GM19239 (cell line): ENCODE results near the gene OCA2.
"Not testable (repeated sequence)": the region's sequence is repeated elsewhere in the genome, so short reads cannot be mapped to it uniquely, and the experiment has no call there.

Experiments
- DNase-seq: peaks from one replicate; pipeline ENCODE4 v3.0.0; 2011; ENCODE audit warnings: low spot score; ENCODE audit not compliant: insufficient read length
- FAIRE-seq: peaks from 2 replicates; lab custom pipeline; 2011; peaks lifted over from hg19 to GRCh38; lab: Jason Lieb, UNC

OCA2 gene

DNA sequence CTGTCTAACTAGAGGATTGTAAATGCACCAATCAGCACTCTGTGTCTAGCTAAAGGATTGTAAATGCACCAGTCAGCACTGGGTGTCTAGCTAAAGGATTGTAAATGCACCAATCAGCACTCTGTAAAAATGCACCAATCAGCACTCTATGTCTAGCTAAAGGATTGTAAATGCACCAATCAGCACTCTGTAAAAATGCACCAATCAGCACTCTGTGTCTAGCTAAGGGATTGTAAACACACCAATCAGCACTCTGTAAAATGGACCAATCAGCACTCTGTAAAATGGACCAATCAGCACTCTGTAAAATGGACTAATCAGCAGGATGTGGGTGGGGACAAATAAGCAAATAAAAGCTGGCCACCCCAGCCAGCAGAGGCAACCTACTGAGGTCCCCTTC lies 331.7 kb downstream of the OCA2 start:
- not testable (repeated sequence) for DNase-seq, FAIRE-seq

DNA sequence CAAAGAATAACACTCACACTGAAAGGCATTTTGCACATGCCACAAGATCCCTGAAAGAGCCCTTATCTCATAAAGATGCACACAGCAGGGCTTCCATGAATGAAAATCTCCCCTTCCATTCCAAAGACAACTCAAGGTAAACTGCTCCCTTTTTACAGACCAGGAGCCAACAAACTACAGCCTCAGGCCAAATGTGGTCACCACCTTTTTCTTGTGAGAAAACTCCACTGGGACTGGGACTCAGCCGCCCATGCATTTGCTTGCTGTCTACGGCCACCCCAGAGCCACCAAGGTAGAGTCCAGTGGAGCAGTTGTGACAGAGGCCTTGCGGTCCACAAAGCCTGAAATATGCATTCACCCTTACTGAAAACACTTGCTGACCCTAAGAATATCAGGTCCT lies 334.8 kb downstream of the OCA2 start:
- DNase-seq: no peak
- no peak for FAIRE-seq

DNA sequence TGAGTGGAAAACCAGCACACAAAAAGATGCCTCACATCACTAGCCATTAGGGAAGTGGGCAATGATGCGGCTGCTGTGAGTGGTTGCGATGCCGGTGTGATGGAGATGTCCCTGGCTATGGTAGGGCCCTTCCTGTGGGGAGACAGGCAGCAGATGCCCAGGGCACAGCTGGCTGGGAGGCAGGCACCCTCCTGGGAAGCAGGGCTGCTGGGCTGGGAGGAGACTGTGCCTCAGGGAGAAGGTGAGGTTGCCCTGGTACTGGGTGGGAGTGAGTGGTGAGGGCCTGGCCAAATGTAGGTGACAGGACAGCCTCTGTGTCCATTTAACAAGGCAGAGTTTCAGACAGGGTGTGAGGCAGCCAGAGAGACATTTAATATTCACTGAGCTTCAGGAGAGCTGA lies 335.6 kb downstream of the OCA2 start:
- DNase-seq (no peak), FAIRE-seq (no peak)

DNA sequence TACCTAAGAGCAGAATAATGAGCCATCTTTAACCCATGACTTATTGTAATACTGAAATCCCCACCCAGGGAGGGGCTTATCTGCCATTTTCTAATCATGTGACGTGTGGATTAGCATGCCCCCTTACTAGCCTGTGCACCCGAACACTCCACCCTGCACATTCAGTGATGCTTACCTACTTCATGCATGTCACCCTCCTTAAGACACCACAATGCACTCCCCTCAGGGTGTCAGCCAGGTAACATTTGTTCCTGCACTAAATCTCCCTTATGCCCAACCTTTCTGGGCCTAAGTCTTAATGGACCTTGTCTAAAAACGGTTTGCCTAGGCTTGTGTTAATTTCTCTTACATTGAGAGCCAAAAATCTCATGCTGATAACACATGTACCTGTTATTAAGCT lies 336.6 kb downstream of the OCA2 start:
- DNase-seq: no peak
- FAIRE-seq: no peak

DNA sequence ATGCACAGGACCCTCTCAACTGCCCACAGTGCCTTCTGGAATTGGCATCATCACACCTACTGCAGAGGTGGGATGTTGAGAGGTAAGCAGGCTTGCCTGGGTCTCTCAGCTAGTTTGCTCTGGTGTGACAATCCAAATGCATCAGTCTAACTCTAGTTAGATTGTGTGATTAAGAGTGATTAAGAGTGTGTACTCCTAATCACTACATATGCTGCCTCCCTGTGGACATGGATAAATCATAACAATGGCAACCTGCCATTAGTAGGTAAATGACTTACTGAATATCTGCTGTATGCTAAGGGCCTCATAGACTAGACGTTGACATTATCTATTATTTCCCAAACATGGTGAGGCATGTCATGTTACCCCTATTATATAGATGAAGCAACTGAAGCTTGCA lies 342.1 kb downstream of the OCA2 start:
- FAIRE-seq (no peak), DNase-seq (no peak)

DNA sequence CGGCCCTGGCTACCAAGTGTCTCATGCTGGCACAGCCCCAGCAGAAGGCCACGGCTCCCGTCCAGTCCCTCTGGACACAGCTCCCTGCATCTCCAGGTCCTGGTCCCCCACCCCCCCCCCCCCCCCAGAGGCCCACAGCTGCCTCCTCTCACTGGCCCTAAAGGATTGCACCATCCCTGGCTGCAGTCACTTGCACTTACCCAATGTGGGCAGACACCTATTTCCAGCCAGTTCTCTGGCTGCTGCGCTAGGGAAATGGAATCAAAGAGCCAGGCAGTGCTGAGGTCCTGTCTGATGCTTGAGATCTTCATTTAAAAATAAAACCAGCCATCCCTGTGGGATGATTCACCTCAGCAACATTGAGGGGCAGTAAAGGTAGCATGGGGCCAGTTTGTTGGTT lies 346.4 kb downstream of the OCA2 start:
- DNase-seq (no peak), FAIRE-seq (no peak)

DNA sequence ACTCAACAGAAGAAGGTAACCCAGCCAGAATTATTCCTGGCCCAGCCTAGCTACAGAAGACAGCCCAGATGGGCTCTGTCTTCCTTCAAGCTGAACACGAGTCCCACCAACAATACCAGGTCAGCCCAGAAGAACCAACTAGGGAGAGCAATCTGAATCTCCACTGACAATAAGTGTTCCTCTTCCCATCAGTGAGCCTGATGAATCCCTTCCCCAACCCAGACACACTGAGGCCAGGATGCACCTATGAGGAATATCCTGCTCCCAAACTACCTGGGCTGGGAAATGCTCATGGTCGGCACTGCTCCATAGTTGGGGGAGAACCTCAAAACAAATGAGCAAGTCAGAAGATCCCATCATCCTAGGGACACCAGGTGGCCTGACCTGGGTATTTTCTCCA lies 351.1 kb downstream of the OCA2 start:
- DNase-seq (no peak), FAIRE-seq (no peak)

DNA sequence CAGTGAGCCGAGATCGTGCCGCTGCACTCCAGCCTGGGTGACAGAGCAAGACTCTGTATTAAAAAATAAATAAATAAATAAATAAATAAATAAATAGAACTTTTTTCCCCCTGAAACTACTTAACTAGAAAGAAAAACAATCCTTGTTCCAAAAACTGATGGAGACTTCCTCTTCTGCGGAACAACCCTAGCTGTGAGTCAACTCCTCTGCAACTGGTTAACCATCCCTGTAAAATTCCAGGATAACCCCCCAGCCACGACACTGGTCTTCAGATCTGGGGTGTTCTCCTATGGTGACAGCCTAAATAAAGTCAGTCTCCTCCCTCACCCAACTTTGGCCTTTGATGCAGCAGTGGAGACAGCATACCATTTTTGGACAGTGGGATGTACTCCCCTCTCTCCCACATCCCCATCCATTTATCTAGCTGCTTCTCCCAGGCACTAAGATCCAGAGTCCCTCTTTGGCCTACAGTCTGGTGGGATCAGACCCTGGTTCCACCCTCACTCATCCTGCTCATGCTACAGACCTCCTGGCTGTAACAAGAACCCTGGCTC lies 352.6 kb downstream of the OCA2 start:
- no peak for DNase-seq

DNA sequence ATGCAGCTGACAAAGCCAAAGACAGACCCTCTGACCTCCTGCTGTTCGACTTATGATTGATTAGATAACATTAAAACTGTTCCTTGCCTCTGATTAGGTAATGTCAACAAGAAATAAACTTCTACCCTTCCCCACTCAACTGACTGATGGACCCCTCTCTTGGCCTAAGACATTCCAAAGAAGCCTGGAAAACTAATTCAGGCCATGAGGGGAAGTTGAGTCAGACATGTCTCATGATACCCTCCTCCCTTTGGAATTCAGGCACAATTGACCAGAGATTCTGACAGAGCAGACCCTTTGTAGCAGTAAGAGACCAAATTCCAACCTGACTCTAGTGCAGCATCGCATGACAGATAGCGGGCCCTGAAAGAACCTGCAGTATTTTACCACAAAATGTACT lies 354.5 kb downstream of the OCA2 start:
- no peak for FAIRE-seq

More for the DNA sequence above, 352.6 kb downstream of the OCA2 start:
- no peak for FAIRE-seq

DNA sequence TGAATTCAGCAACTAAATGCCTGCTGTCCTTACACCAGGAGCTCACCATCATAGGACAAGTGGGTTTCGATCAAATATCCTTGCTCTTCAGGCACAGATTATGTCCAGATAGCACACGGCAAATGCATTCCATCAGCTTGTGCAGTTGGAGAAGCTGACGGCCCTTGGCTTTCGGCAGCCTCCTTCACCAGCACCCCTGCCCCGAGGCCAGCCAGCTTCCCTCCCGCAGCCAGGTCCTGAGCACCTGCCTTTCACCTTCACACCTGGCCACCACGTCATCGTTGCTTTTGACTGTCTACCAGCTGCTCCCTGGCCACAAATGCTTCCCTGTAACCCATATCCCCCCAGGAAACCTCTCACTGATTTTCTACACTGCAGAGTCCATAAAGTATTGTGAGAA lies 355.5 kb downstream of the OCA2 start:
- FAIRE-seq (no peak), DNase-seq (no peak)

More for the DNA sequence above, 354.5 kb downstream of the OCA2 start:
- no peak for DNase-seq

DNA sequence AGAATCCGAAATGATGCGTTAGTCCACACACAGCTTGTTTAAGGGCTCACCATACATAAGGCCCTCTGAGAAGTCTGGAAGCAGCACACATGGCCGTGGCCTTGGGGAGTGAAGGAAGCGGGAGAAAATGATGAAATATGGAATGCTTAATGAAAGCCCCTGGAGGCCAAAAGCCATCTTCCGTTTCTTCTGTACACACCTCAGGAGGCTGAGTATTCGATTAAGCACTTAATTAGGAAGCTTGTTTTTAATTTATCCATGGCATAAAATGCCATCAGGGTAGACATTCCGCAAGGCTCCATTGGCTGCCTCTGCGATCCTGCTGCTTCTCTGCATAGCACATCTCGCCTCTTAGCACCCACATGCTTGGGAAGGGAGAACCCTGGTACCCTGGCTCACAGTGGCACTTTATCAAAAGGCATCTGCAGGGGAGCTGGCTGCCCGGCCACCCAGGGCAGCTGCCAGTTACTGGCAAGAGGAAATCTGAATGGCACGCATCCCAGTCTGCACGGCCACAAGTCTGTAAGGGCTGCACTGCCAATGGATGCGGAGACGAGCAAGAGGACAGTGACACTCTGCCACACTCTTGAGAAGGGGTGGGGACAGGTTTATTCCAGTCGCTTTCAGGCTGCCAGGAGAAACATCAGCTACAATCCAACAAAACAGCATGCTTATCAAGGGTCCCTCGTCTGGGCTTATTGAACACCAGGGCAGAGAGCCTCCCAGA lies 356.2 kb downstream of the OCA2 start:
- FAIRE-seq (no peak), DNase-seq (no peak)

DNA sequence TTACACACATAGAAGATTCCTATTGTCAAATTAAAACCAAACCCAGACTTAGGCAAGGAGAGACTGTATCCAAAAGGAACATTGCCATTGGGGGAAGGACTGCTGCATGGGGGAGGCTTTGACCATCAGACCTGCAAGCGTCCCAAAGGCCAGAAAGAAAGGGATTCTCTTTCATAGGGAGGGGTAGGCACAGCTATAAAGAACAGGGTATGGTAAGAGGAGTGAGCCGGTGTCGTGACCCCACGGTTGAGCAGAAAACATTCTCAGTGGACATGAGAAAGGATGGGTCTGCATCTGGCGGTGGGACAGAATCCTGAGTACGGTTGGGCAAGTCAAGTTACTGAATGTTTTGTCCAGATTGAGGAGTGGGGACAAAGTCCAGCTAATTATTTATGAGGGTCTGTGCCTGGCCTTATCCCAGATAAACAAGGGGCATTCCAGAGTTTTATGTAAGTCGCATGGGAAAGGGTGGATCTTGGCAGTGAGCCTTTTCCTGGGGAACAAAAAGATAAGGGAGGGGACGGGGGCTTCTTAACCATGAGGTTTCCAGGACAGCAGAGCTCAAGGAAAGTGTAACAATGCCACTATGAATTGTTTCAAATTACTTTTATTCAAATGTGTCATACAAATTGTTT lies 357.8 kb downstream of the OCA2 start:
- FAIRE-seq (no peak), DNase-seq (no peak)

DNA sequence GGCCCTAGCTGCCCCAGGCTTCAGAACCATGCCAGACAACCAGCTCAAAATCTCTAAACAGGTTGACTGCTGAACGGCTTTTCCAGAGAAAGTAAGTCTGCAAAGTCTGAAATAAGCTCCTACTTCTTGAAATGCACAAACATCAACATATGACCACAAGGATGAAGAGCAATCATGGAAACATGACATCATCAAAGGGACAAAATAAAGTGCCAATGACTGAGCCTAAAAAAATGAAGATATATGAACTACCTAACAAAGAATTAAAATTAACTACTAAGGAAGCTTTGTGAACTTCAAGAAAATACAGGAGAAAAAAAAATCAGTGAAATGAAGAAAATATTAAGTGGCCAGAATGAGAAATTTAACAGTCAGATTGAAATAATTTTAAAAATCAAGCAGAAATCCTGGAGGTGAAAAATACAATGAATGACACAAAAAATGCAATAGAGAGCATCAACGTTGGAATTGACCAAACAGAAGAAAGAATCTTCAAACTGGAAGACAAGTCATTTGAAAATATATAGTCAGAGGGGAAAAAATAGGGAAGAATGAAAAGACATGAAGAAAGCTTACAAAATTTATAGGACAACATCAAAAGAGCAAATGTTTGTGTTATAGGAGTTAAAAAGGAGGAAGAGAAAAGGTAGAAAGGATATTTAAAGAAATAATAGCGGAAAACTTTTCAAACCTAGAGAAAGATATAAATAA lies 364.2 kb downstream of the OCA2 start:
- FAIRE-seq: no peak

DNA sequence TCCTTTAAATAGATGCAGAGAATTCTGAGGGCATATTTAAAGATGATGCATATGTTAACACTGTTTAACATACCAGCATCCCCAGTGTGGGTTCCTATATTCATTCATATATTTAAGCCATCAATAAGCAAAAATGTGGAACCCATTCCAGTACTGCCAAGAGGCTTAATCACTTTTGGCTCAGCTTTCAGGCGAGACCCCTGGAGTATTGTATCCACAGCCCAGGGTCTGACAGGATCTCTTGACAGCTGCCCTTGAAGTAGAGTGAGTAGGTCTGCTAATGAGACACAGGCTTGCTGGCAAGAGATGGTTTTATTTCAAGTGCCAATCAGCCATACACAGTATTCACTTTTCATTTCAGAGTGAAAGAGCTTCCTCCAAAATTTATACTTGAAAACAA lies 367.3 kb downstream of the OCA2 start:
- no peak for FAIRE-seq
- DNase-seq: no peak

More for the DNA sequence above, 364.2 kb downstream of the OCA2 start:
- DNase-seq: no peak

DNA sequence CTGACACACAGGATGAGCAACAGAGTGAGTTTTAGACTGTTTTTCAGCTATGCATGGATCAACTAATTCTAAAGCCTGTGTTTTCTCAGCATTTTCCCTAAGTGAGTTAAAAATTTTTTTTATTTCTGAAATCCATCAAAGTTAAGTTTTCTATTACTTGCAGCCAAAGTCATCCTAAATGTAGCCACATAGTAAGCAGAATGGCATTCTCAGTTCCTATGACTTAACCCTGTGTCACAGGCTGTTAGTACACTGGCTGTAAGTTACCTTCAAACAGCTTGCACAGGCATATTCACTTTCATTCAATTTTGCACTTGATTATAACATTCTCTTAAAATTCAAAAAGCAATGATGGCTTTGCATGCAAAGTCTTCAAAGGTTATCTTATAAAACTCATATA lies 368.2 kb downstream of the OCA2 start:
- DNase-seq (no peak), FAIRE-seq (no peak)

DNA sequence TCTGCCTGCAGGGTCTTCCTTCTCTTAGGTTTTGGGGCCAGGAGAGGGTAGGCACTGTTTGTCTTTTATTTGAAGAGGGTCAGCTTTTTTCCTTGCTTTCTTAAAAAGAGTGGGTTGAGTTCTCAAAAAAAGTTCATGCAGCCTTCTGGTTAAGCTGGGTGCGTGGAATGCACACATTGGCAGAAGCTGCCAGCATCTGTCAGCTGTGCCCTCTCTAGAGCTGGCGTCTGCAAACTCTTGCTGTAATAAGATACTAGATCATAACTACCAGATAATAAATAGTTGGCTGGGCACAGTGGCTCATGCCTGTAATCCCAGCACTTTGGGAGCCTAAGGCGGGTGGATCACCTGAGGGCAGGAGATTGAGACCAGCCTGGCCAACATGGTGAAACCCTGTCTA lies 373.4 kb downstream of the OCA2 start:
- DNase-seq (no peak), FAIRE-seq (no peak)

DNA sequence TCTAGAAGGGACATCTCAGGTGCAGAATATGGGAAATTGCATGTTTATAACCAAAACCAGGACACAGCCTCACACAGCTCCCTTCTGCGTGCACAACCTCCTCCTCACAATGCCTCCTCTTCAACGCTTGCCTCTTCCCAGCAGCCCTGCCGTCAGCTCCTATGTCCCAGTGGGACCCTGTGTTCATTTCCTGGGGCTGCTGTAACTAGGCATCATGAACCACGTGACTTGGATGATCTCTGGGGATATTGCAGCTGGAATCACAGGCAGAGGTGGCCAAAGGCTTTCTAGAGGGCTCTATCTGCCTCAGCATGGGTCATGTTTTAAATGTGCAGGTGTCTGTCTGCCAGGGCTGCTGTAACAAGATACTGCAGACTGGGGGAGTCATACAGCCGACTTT lies 375.3 kb downstream of the OCA2 start:
- DNase-seq (no peak), FAIRE-seq (no peak)

DNA sequence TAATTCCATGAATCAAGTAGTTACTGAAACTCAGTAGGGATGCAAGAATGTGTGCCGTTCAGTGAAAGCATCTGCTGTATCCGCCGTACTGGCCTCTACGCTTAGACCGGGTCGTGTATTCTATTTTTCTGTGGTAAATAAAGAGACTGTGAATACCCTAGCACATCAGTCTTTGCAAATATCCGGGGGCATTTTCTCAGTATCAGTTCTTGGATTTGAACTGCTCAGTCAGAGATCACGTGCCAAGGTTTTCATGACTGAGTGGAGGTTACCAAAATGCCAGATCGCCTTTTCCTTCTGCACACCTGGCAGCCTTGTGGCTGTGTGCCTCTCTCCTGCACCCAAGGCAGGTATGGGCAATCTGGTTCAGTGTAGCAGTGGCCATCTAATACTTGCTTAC lies 377.0 kb downstream of the OCA2 start:
- DNase-seq (no peak), FAIRE-seq (no peak)

DNA sequence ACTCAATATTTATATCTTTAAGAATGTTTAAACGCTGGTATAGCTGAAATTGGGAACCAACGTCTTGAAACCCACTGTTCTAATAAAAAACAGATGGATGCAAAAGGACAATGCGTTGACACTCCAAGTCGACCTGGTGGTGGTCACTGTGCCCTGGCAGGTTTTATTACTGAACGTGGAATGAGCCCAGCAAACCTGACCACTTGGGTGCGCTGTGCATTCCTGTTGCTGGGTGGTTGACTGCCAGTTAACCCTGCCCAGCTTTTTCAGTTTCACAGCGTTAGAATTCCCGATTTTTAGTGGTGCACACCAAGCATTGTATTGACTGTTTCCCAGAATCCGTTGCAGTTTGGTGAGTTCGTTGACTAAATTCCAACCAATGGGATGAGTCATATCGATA lies 384.4 kb downstream of the OCA2 start:
- DNase-seq (no peak), FAIRE-seq (no peak)

DNA sequence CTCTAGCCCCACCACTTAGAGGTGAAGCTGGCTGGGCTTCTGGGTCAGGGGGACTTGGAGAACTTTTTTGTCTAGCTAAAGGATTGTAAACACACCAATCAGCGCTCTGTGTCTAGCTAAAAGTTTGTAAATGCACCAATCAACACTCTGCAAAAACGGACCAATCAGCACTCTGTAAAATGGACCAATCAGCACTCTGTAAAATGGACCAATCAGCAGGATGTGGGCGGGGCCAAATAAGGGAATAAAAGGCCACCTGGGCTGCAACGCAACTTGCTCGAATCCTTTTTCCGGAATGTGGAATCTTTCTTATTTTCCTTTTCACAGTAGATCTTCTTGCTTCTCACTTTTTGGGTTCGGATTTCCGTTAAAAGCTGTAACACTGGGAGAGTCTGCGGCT lies 385.3 kb downstream of the OCA2 start:
- FAIRE-seq: not testable (repeated sequence)

DNA sequence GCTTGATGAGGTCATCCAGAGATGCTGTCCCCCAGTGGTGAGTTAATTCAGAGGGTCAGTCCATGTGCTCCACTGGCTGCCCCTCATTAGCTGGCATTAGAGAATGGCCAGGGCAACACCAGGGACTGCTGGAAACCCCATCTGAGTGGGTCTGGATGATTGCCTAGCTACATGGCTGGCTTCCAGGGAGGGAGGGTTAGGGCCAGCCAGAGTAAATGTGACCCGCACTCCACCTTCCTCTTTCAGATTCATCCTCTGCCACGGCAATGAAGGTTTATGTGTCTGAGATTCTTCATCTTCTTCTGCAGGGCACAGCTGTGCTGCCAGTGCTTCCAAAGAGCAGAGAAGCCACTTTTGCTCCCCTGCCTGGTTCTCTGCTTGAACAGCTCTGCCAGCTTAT lies 391.9 kb downstream of the OCA2 start:
- FAIRE-seq: no peak
- DNase-seq: no peak

More for the DNA sequence above, 385.3 kb downstream of the OCA2 start:
- not testable (repeated sequence) for DNase-seq
